Inferior parietal cortex (tissue), 1 donor: ENCODE data around the gene DAAM1.

Experiments
- DNase-seq: peaks from one replicate; pipeline ENCODE4 v3.0.0-alpha.2; 2016; ENCODE audit errors: extremely low spot score

Gene DAAM1

GRCh38 chr14:59292028-59292427, 103.6 kb downstream of the DAAM1 start:
- DNase-seq = no peak

DNA sequence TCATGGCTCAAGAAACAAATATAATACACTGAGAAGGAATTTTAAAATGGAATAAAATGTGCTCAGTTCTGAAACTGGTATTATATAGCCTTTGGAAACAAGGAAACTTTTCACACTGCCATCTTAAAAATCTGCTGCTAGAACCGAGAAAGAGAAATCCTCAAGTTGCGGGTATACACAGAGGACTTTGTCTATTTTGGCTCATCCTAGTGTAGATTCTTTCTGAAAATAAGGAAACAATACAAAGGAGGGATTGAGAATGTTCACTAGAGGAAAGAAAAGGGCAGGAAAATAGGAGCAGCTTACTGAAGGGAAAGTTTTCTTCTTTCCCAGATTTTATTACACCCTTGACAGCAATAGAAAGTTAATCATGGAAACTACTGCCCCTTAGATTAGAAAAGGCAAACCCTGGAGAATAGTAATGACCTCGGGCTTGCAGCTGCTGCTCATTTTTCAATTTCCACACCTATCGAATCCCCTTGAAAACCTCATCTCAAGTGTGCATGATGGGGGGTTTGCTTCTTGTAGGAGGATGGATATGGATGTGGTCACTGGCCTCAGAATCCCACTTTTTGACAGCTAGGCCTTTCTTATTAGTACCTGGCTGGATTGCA, 104.6 kb downstream of the DAAM1 start:
- DNase-seq = no peak

DNA sequence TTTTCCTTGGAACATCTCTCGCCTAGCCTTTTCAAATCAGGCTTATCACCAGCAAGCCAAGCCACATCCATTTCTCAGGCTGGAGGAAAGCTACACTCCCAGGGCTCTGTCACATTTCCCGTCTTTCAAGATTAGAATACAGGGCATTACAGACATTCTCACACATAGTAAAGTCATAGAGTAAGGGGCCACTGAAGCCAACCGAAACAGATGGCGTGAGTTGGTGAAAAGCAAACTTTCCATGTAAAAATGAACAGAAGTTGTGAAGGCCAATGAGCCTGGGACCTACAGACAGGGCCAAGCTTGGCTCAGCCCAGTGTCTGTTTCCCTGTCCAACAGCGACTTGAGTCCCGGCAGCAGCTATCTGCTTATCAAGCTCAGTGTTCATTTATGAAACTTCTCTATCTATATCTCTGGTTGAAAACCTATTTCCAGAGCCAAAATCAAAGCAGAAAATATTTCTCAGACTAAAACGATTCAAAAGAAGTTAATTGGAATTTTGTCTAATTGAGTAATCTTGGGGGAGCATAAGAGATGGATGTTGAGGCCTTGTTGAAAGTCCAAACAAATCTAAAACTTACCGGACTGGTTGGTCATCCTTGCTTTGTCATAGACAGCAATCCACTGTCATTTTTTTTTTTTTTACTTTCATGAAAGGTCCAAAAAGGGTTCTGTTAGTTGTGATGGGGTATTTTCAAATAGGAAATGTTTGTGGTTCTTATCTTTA, 105.6 kb downstream of the DAAM1 start:
- DNase-seq = no peak

DNA sequence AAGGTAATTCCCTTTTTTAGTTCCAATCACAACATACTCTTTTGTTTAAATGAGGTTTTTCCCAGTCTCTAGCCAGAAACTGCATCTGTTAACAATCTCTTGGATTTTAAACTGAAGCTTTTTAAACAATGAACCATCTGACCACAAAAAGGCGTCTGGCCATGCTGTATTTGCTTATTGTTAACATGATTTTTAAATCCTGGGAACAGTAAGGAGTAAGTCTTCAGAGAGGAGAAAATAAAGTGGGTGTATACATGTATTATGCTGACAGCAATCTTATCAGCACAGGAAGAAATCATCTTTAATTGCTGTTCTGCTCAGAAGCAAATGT, 106.2 kb downstream of the DAAM1 start:
- no peak for DNase-seq

- DNase-seq = no peak
Observed at GRCh38 chr14:59295951-59296350, 107.5 kb downstream of the DAAM1 start.

- no peak for DNase-seq
Observed at GRCh38 chr14:59296508-59296907, 108.0 kb downstream of the DAAM1 start.

DNA sequence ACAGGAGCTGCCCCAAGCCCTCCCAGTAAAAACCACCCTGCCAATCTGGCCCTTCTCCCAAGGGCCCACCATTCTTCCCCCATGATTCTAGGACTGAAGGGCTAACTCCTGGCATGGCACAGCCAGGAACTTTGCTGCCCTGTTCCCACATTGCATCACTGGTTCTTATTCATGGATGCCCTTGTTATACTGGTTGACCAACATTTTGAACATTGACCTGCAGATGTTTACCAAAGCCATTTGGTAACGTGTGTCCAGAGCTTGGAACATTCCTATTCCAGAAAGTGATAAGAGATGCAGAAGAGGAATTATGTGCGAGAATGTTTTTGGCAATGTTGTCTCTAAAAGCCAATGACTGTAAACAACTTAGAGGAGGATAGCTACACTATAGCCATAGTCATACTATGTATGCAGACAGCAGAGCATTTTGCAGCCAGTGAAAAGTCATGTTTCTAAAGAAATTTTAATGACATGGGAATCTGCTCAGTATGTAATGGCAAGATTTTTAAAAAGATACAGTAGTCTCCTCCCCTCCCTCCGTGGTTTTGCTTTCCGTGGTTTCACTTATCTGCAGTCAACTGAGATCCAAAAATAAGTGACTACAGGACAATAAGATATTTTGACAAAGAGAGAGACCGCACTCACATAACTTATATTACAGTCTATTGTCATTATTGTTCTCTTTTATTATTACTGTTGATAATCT, 108.8 kb downstream of the DAAM1 start:
- no peak for DNase-seq

DNA sequence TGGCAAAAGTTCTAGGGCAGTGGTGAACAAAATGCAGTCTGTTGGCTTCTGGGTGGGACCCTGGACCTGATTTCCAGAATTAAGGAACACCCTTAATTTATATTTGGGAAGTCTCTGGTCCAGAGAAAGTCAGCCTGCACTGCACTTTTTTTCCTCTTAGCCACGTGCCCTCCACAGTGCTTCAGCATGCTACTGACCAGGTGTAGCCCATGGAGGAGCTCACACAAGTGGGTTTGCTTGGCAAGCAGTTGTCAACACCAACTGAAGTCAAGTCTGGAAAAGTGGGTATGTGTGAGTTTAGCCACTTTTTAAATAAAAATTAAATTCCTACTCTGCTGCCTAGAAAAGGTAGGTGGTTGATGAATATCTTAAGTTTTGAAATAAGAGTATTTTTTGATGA, 111.3 kb downstream of the DAAM1 start:
- no peak for DNase-seq

DNA sequence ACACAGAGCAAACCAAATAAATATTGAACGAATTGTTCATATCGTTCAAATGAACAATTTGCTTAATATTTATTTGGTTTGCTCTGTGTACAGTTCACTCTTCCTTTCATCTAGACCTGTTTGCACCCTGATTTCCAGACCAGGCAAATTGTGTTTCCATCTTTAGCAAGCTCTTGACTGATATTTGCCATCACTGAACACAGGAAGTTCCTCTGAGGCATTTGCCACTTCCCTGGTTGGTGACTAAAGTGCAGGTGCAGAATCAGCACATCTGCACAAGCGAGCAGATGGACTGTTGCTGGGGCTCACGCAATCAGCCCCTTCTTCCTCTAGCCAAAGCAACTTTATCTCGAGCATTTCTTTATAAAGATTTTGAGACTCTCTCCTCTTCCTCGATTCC, 112.9 kb downstream of the DAAM1 start:
- no peak for DNase-seq

DNA sequence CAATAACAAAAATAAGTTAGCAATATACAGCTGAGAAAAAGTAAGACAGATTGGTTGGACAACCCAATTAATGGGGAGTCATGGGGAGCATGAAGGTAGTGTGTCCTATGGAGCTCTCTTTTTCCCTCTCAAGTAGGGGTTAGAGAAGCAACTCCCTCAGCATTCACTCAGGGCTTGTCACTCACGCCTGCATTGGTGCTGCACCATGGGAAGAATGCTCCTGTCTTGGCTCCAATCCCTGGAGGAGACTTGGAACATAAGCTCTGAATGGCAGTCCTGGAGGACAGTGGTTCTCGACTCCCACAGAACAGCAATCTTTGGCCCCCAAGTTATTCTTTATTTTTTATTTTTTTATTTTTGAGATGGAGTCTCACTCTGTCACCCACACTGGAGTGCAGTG, 113.8 kb downstream of the DAAM1 start:
- no peak for DNase-seq

DNA sequence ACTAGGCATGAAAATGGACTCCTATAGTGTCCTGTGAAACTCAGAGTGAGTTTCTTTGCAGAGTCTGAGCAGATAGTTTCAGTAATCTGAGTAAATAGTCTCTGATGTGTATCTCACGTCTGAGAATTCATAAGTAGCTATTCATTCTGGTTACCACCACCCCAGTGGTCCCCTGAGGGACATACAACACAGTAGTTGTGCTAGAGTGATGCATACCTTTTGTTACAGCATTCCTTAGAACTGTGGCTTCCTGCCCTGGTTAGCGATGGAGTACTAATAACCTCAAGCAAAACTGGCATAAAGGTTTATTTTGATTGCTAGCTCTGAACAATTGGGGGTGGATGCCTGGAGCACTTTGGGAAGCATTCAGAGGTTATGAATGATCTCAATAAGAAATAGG, 114.7 kb downstream of the DAAM1 start:
- DNase-seq = no peak

- no peak for DNase-seq
Observed at GRCh38 chr14:59305231-59305630, 116.8 kb downstream of the DAAM1 start.

DNA sequence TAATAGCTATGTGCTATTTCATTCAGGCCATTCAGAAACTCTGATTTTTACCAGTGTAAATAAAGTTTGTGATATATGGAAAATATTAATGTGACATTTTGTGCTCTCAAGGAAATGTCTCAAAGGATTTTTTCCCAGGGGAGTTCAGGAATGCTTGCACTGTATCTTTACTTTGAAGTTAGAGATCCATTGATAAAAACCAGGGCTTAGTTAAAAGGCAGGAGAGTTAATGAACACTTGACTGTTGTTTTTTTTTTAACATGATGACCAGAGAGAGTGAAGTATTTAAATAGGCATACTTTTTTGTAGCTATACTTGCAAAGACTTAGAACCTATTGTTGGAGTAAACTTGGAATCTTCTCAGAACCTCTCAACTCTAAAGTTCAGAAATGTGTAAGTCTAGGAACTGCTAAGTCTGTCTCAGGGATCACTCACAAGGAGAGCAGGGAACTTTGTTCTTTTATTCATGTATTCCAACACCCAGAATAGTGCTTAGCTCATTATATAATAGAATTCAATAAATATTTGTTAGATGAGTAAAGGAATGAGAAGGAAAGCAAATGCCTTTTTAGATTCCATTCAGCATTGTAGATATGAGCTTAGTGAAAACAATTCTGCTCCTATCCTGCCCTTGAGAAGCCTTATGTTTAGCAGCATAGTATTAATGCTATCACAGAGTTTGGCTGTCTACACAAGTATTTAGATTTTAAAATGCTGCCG, 117.5 kb downstream of the DAAM1 start:
- no peak for DNase-seq

GRCh38 chr14:59306775-59307174, 118.3 kb downstream of the DAAM1 start:
- no peak for DNase-seq

- DNase-seq = no peak
Observed at GRCh38 chr14:59308086-59308485, 119.6 kb downstream of the DAAM1 start.

DNA sequence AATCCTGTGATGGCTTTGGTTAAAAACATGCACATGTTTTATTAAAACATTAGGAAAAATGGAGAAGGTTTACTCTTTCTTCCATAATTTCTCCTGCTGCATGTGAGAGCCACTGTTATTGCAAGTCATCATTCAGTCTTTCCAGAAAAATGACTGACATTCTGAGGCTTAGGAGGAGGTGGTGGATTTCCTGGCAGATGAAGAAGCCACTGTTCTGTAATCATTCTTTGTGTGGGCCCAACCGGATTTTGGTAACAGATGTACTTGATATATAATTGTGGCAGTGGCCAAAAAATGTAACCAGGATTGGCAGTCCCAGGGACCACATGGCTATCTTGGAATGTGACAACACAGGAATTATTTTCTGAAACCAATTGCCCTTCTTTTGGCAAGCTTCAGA, 120.2 kb downstream of the DAAM1 start:
- no peak for DNase-seq

- DNase-seq = no peak
Observed at GRCh38 chr14:59309291-59309900, 120.9 kb downstream of the DAAM1 start.

DNA sequence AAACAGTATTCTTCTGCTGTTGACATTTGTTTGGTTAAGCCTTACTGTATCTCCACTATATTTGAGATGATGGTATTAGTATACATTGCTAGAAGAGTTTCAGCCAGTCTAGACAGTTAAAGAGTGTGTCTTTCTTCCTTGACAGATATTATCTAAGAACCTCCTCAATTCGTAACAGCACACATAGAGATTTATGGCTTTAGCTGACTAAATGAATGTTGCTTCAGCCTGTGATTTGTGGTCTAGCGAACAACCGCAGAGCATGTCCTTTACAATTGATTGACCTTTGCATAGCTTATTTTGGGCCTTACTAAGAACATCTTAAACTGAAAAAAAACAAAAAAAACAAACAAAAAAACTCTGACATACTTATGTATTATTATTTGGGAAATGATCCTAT, 122.2 kb downstream of the DAAM1 start:
- DNase-seq = no peak

GRCh38 chr14:59311723-59312122, 123.3 kb downstream of the DAAM1 start:
- no peak for DNase-seq

DNA sequence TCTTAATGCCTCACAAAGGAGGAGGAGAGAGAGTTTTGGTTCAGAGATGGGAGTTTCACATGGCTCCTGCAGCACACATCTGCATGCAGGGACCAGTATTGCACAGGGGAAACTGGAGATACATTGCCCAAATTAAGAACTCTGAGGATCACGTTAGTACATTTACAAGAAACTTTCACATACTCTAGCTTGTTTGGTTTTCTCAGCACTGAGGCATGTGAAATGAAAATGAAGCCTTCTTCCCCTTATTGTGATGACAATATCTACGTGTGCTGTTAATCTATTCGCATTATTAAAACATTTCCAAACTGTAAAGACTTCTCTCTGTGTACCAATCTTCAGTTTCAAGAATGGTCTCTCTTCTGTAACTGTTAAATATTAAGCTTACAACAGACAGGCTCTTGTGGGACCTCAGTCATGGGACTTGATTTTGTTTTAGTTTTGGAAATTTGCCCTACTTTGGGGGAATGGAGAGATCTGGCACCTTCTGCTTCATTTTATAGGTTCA, 124.7 kb downstream of the DAAM1 start:
- DNase-seq = no peak

- DNase-seq = no peak
Observed at GRCh38 chr14:59313658-59314608, 125.5 kb downstream of the DAAM1 start.
